ENCODE measurements around the gene CAMP. TPM values are rescaled to one million over a fixed set of nuclear protein-coding genes. Genes with fewer than 3 reads are reported as not detected.

Gene CAMP
- total RNA-seq, 4 donors from 2014 or later = 0.65 to 0.83 TPM; not detected in 2

- no peak overlapping the region for H3K27ac ChIP-seq (replicated peaks in 1 of 4)
- 73% methylated on average over 1 of the region's 1 CpG for WGBS
- no peaks in the 10 kb centered on the region for H3K27me3 ChIP-seq
- intact Hi-C loops (cut with DNase I) = no loop called here
- no peak for TF ChIP-seq CTCF (IDR thresholded peaks at IDR 0.05)
- TF ChIP-seq POLR2AphosphoS5 (IDR thresholded peaks at IDR 0.05) = no peak
- no peak for TF ChIP-seq EP300 (IDR thresholded peaks at IDR 0.05)
- no peak overlapping the region for H3K4me3 ChIP-seq
- DNase-seq (ENCODE audit: extremely low spot score) = no peak
- H3K36me3 ChIP-seq = no peaks in the 10 kb centered on the region
- no peaks in the 10 kb centered on the region for H3K9me3 ChIP-seq
- H3K4me1 ChIP-seq = peaks cover 14 to 28% (median 24%) of the 10 kb centered on the region in 4 donors
Observed at GRCh38 chr3:48236531-48236930, 13.2 kb downstream of the CAMP start.

DNA sequence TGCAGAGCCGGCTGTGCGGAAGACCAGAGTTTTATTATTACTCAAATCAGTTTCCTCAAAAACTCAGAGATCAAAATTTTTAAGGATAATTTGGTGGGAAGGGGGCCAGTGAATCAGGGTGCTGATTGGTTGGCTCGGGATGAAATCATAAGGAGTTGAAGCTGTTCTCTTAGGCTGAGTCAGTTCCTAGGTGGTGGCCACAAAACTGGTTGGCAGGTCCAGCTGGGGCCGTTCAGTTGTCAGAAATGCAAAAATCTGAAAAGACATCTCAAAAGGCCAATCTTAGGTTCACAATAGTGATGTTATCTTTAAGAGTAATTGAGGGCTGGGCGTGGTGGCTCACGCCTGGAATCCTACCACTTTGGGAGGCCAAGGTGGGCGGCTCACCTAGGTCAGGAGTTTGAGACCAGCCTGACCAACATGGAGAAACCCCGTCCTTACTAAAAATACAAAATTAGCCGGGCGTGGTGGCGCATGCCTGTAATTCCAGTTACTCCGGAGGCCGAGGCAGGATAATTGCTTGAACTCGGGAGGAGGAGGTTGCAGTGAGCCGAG is 15.3 kb downstream of the CAMP start:
- Histone ChIP-seq H3K4me1 (peaks cover 5 to 34% (median 22%) of the 10 kb centered on the region in 4 donors), H3K9me3 (no peaks in the 10 kb centered on the region), H3K27me3 (no peaks in the 10 kb centered on the region), H3K4me3 (no peak overlapping the region), H3K27ac (replicated peaks in 1 of 4) (no peak overlapping the region), H3K36me3 (no peaks in the 10 kb centered on the region)
- WGBS = 84% methylated on average over 14 of the region's 15 CpGs
- intact Hi-C loops (cut with DNase I) = no loop called here
- no peak for DNase-seq (ENCODE audit: extremely low spot score)
- TF ChIP-seq POLR2A (IDR thresholded peaks at IDR 0.05; ENCODE audit: low read depth) (no peak), POLR2AphosphoS5 (IDR thresholded peaks at IDR 0.05) (no peak), CTCF (IDR thresholded peaks at IDR 0.05) (no peak), EP300 (IDR thresholded peaks at IDR 0.05) (no peak)

GRCh38 chr3:48240000-48240963 is 17.0 kb downstream of the CAMP start:
- Histone ChIP-seq H3K4me1 (peaks cover 5 to 40% (median 22%) of the 10 kb centered on the region in 4 donors), H3K27ac (replicated peaks in 1 of 4) (peak overlapping the region; percentile 81 to 94 (median 88)), H3K27me3 (no peaks in the 10 kb centered on the region), H3K9me3 (no peaks in the 10 kb centered on the region), H3K4me3 (peak overlapping the region; percentile 68 to 87 (median 82)), H3K36me3 (no peaks in the 10 kb centered on the region)
- WGBS = 66% methylated on average over 20 of the region's 20 CpGs
- TF ChIP-seq CTCF (IDR thresholded peaks at IDR 0.05) (no peak), EP300 (IDR thresholded peaks at IDR 0.05) (peak; percentile 13)
- no peak for DNase-seq (ENCODE audit: extremely low spot score)
- intact Hi-C loops (cut with DNase I) = no loop called here

DNA sequence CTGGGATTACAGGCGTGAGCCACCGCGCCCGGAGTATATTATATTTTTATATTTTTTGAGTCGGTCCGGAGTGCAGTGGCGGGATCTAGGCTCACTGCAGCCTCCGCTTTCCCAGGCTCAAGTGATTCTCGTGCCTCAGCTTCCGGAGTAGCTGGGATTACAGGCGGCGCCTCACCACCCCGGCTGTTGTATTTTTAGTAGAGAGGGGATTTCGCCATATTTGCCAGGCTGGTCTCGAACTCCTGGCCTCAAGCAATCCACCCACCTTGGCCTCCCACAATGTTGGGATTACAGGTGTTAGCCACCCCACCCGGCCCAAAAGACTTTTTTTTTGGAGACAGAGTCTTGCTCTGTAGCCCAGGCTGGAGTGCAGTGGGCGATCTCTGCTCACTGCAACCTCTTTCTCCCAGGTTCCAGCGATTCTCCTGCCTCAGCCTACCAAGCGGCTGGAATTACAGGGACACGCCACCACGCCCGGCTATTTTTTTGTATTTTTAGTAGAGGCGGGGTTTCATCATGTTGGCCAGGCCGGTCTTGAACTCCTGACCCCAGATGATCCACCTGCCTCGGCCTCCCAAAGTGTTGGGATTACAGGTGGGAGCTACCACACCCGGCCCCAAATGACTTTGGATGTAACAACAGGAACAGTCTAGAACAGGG is 18.6 kb downstream of the CAMP start:
- 48% methylated on average over 26 of the region's 26 CpGs for WGBS
- Histone ChIP-seq H3K9me3 (no peaks in the 10 kb centered on the region), H3K4me1 (peaks cover 5 to 42% (median 22%) of the 10 kb centered on the region in 4 donors), H3K36me3 (peaks cover 0 to 3% (median 0%) of the 10 kb centered on the region in 4 donors), H3K27ac (replicated peaks in 1 of 4) (peak overlapping the region; percentile 81 to 94 (median 88)), H3K4me3 (peak overlapping the region; percentile 68 to 87 (median 82)), H3K27me3 (no peaks in the 10 kb centered on the region)
- TF ChIP-seq POLR2AphosphoS5 (IDR thresholded peaks at IDR 0.05) (peak in 1 of 2 donors; percentile 16), CTCF (IDR thresholded peaks at IDR 0.05) (no peak)
- DNase-seq (ENCODE audit: extremely low spot score) = no peak
- intact Hi-C loops (cut with DNase I) = no loop called here

All from esophagus muscularis mucosa (tissue), 4 donors.